ENCODE measurements around the gene CACYBP. TPM values are rescaled to one million over a fixed set of nuclear protein-coding genes. Genes with fewer than 3 reads are reported as not detected.

The CACYBP gene
- total and polyA plus RNA-seq, 2 of the 8 experiments (the other 6 are each of a cell fraction or from before 2014, with no cell fraction given): 28.3 to 247 TPM

GRCh38 chr1:175023043-175023921 lies 23.5 kb downstream of the CACYBP start, which contains the start of gene MRPS14 (continued):
- no peak for TF ChIP-seq CTCF (IDR thresholded peaks at IDR 0.05; ENCODE audit: control extremely low read depth in 1 of 3, insufficient read depth in 1 of 3, low read depth in 1 of 3, low read length in 3 of 3)
- TF ChIP-seq POLR2AphosphoS5 (IDR thresholded peaks at IDR 0.05; ENCODE audit: low read depth, low read length): peak; percentile 95
- TF ChIP-seq RNF2 (IDR thresholded peaks at IDR 0.05; ENCODE audit: borderline replicate concordance, low read depth, low read length, missing control alignments, poor library complexity, severe bottlenecking): no peak
- TF ChIP-seq CHD7 (IDR thresholded peaks at IDR 0.05; ENCODE audit: insufficient replicate concordance, low read length): no peak
- 0 out of 2 replicates have a peak, but pooled peaks have one; percentile 41 for TF ChIP-seq EGR1 (IDR thresholded peaks at IDR 0.05; ENCODE audit: borderline replicate concordance, low read depth, low read length)
- TF ChIP-seq NRF1 (IDR thresholded peaks at IDR 0.05; ENCODE audit: low read depth, low read length): no peak
